NCI-H2196 treated with DMSO at 0.1 percent for 48 hours (cell line): ENCODE measurements around the gene MRTO4.

Experiments
- DNase-seq: peaks from one replicate; lab custom pipeline; 2025; ENCODE audit not compliant: unreplicated experiment; lab: John Stamatoyannopoulos, UW

MRTO4 gene

DNA sequence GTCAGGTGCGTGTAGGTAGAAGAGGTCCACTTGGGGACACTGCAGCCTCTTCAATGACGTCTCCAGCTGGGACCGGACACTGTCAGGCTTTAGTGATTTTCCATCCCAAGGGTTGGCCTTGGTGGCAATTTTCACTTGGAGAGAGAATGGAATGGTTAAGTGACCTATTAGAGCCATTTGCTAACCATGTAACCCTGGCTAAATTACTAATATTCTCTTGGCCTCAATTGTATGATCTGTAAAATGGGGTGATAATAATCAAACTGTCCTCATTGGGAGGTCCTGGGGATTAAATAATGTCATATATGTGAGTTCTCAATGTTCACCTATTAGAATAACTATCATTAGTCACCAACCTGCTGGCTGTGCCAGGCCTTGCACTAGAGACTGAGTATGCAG is 56.9 kb downstream of the MRTO4 start:
- no peak for DNase-seq

DNA sequence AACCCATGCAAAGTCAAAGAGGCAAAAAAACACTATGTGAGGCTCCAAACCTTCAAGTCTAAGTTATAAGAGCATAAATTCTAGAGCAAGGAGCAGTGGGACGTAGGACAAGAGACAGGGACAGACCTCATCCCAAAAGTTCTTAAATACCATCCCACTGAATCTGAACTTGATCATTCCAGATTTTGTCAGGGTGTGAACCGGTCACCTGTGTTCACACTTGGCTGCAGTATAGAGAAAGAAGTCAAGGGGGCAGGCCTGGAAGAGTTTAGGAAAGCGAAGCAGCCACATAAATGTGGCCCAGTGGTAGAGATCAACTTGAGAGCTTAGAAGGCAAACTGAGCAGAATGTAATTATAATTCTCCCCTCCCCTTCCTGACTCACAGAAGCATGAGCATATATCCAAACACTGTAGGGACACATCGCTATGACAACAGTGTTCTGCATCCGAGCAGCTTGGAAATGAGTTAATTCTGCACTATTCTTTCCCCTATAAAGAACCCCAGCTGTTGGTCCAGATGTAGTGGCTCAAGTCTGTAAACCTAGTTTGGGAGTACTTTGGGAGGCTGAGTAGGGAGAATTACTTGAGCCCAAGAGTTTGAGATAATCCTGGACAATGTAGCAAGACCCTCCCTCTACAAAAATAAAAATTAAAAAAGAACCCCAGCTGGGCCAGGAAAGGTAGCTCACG is 57.7 kb downstream of the MRTO4 start:
- no peak for DNase-seq
